Measurements from ENCODE around the gene ANKS1B. TPM values are rescaled to one million over a fixed set of nuclear protein-coding genes. Genes with fewer than 3 reads are reported as not detected.

Gene ANKS1B
- total RNA-seq, 1 donor from 2014 or later: 2.3 TPM

- no peak for DNase-seq (ENCODE audit: low spot score)
- Mint-ChIP-seq H3K36me3 (ENCODE audit: low read depth) (no peaks in the 10 kb centered on the region), H3K9me3 (ENCODE audit: low read depth) (no peaks in the 10 kb centered on the region), H3K27ac (ENCODE audit: unreplicated experiment) (no peak overlapping the region), H3K4me3 (ENCODE audit: unreplicated experiment) (no peak overlapping the region), H3K4me1 (ENCODE audit: low read depth) (peaks cover 41% of the 10 kb centered on the region), H3K27me3 (ENCODE audit: low read depth) (no peaks in the 10 kb centered on the region)
- TF ChIP-seq CTCF (IDR thresholded peaks at IDR 0.05): no peak
These were observed 1165.7 kb downstream of the ANKS1B start for GRCh38 chr12:98819071-98819470.

- no peak for DNase-seq (ENCODE audit: low spot score)
- no peak overlapping the region for H3K4me3 Mint-ChIP-seq (ENCODE audit: unreplicated experiment)
- no peaks in the 10 kb centered on the region for H3K36me3 Mint-ChIP-seq (ENCODE audit: low read depth)
- TF ChIP-seq CTCF (IDR thresholded peaks at IDR 0.05): no peak
- no peaks in the 10 kb centered on the region for H3K27me3 Mint-ChIP-seq (ENCODE audit: low read depth)
- H3K9me3 Mint-ChIP-seq (ENCODE audit: low read depth): no peaks in the 10 kb centered on the region
- H3K4me1 Mint-ChIP-seq (ENCODE audit: low read depth): peaks cover 33% of the 10 kb centered on the region
- H3K27ac Mint-ChIP-seq (ENCODE audit: unreplicated experiment): no peak overlapping the region
These were observed 1166.5 kb downstream of the ANKS1B start for GRCh38 chr12:98818239-98818638.

GRCh38 chr12:98817742-98818141 is 1167.0 kb downstream of the ANKS1B start:
- DNase-seq (ENCODE audit: low spot score): no peak
- no peak for TF ChIP-seq CTCF (IDR thresholded peaks at IDR 0.05)
- Mint-ChIP-seq H3K27ac (ENCODE audit: unreplicated experiment) (no peak overlapping the region), H3K36me3 (ENCODE audit: low read depth) (no peaks in the 10 kb centered on the region), H3K4me1 (ENCODE audit: low read depth) (peaks cover 28% of the 10 kb centered on the region), H3K9me3 (ENCODE audit: low read depth) (no peaks in the 10 kb centered on the region), H3K27me3 (ENCODE audit: low read depth) (no peaks in the 10 kb centered on the region), H3K4me3 (ENCODE audit: unreplicated experiment) (no peak overlapping the region)

GRCh38 chr12:98816720-98817119 is 1168.0 kb downstream of the ANKS1B start:
- Mint-ChIP-seq H3K27me3 (ENCODE audit: low read depth) (no peaks in the 10 kb centered on the region), H3K27ac (ENCODE audit: unreplicated experiment) (no peak overlapping the region), H3K36me3 (ENCODE audit: low read depth) (no peaks in the 10 kb centered on the region), H3K4me3 (ENCODE audit: unreplicated experiment) (no peak overlapping the region), H3K9me3 (ENCODE audit: low read depth) (no peaks in the 10 kb centered on the region), H3K4me1 (ENCODE audit: low read depth) (peaks cover 19% of the 10 kb centered on the region)
- TF ChIP-seq CTCF (IDR thresholded peaks at IDR 0.05): no peak
- no peak for DNase-seq (ENCODE audit: low spot score)

GRCh38 chr12:98814254-98814653 is 1170.5 kb downstream of the ANKS1B start:
- H3K9me3 Mint-ChIP-seq (ENCODE audit: low read depth): no peaks in the 10 kb centered on the region
- H3K36me3 Mint-ChIP-seq (ENCODE audit: low read depth): no peaks in the 10 kb centered on the region
- no peak for TF ChIP-seq CTCF (IDR thresholded peaks at IDR 0.05)
- peaks cover 2% of the 10 kb centered on the region for H3K27me3 Mint-ChIP-seq (ENCODE audit: low read depth)
- no peak overlapping the region for H3K4me3 Mint-ChIP-seq (ENCODE audit: unreplicated experiment)
- no peak for DNase-seq (ENCODE audit: low spot score)
- peaks cover 1% of the 10 kb centered on the region for H3K4me1 Mint-ChIP-seq (ENCODE audit: low read depth)
- no peak overlapping the region for H3K27ac Mint-ChIP-seq (ENCODE audit: unreplicated experiment)
